T-helper 2 cell treated with Interferon-gamma antibody and Interleukin-4, amounts not matched to agents 5 μg/mL and 100 μg/mL, for 36 hours (primary cell): Measurements from ENCODE around the gene TSPYL4.

Source experiments
- DNase-seq: peaks from one replicate; pipeline ENCODE4 v3.0.0; 2021; ENCODE audit warnings: low spot score
- H3K27ac Mint-ChIP-seq: one replicate; pipeline ENCODE4 v1.8.0; 2021; ENCODE audit warnings: mild to moderate bottlenecking, mixed read lengths
- H3K27me3 Mint-ChIP-seq: one replicate; pipeline ENCODE4 v1.8.0; 2021; ENCODE audit warnings: low read depth, mixed read lengths
- H3K36me3 Mint-ChIP-seq: one replicate; pipeline ENCODE4 v1.8.0; 2021; ENCODE audit warnings: low read depth, mixed read lengths
- H3K4me1 Mint-ChIP-seq: one replicate; pipeline ENCODE4 v1.8.0; 2021; ENCODE audit warnings: low read depth, mixed read lengths
- H3K4me3 Mint-ChIP-seq: one replicate; pipeline ENCODE4 v1.8.0; 2022; ENCODE audit warnings: mild to moderate bottlenecking, moderate library complexity, mixed read lengths
- H3K9me3 Mint-ChIP-seq: one replicate; pipeline ENCODE4 v1.8.0; 2021; ENCODE audit warnings: mixed read lengths

The TSPYL4 gene

DNA sequence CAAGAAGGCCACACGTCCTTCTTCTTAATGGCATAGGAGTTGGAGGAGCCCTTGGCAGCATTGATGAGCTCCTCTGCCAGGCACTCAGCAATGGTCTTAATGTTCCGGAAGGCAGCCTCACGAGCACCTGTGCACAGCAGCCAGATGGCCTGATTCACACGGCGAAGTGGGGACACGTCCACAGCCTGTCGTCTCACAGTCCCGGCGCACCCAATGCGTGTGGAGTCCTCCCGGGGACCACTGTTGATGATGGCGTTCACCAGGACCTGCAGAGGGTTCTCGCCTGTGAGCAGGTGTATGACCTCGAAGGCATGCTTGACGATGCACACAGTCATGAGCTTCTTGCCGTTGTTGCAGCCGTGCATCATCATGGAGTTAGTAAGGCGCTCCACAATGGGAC, 4.6 kb upstream of the TSPYL4 start:
- Mint-ChIP-seq H3K27ac (no peak overlapping the region), H3K9me3 (peaks cover 10% of the 10 kb centered on the region)

DNA sequence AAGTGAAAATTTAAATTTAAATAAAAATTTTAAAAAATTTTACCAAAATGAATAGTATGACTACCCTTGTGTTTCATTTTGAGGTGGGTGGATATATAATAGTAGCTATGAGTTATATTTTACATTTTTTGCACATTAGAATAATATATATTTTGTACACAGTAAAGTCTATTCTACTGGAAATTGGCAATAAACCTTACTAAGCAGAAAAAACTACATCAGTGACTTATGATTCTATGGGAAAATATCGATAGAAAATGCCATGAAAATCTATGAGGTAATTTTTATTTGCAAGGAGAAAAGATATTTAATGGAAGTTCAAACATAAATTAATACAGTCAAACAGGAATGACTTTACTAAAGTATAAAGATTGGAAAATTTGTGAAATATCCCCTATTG, 2.8 kb upstream of the TSPYL4 start:
- Mint-ChIP-seq H3K4me1 (peaks cover 11% of the 10 kb centered on the region), H3K4me3 (no peak overlapping the region), H3K27ac (no peak overlapping the region), H3K36me3 (peaks cover 9% of the 10 kb centered on the region), H3K9me3 (no peaks in the 10 kb centered on the region), H3K27me3 (no peaks in the 10 kb centered on the region)
- DNase-seq: no peak

More for the DNA sequence above, 4.6 kb upstream of the TSPYL4 start:
- H3K4me1 Mint-ChIP-seq: peaks cover 2% of the 10 kb centered on the region
- no peak overlapping the region for H3K4me3 Mint-ChIP-seq
- DNase-seq: no peak
- H3K36me3 Mint-ChIP-seq: no peaks in the 10 kb centered on the region
- no peaks in the 10 kb centered on the region for H3K27me3 Mint-ChIP-seq

DNA sequence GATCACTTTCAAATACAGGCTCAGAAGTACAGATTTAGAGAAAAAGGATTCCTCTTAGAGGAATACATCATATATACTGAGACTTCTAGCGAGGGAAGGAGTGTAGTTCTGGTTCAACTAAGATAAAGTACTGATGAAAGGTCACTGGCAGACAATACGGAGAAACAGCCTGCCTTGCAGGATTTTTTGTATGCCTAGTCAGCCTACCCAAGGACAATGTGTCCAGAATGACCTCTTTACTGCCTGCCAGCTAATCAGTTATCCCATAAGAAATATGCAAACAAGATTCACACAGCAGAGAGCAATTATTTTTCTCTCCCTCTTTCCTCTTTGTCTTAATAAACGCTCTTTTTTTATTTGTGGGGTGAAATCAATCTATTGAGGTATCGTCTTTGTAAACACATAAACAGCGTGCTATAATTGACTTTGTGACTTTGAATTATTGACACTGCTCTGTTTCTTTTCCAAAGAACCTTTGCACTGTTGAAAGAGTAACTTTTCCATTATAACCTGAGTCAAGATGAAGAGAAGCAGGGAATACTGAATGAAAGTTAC, 1.4 kb upstream of the TSPYL4 start:
- no peaks in the 10 kb centered on the region for H3K27me3 Mint-ChIP-seq
- no peaks in the 10 kb centered on the region for H3K9me3 Mint-ChIP-seq
- no peak overlapping the region for H3K4me3 Mint-ChIP-seq
- H3K27ac Mint-ChIP-seq: no peak overlapping the region
- no peak for DNase-seq
- peaks cover 24% of the 10 kb centered on the region for H3K4me1 Mint-ChIP-seq
- H3K36me3 Mint-ChIP-seq: peaks cover 16% of the 10 kb centered on the region

DNA sequence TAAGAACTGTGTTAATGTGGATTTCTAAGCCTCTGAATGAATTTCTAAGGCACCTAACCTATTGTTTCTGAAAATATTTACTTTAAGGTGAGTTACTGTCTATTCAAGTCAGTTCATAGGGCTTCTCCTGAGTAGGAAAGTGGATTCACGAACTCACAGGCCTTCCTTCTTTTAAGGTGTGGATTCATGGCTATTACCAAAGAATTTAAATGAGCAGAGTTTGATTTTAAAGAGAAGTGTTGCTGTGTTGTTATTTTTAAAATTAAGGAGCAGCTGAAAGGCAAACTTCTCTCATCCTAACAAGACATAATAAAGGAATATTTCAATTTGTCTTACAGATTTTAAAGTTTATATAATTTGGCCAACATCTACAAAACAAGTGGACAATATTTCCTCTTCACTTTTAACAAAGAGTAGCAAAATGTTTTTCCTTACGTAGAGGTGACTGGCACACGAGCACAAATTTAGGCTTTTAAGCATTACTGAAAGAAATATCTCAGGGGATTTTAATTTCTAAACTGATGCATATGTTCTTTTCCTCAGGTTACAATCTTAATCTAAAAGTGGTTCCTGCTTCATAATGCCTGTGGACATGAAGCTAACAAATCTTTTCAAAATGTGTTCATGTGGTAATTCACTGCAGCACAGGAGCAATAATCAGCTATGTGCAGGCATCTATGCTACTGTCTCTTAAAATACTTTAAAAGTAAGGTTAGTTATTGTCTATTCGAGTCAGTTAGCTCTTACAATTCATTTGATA, 602 bp upstream of the TSPYL4 start:
- peaks cover 25% of the 10 kb centered on the region for H3K4me1 Mint-ChIP-seq
- H3K36me3 Mint-ChIP-seq: peaks cover 16% of the 10 kb centered on the region
- no peaks in the 10 kb centered on the region for H3K27me3 Mint-ChIP-seq
- no peak for DNase-seq
- no peak overlapping the region for H3K4me3 Mint-ChIP-seq
- H3K27ac Mint-ChIP-seq: no peak overlapping the region
- no peaks in the 10 kb centered on the region for H3K9me3 Mint-ChIP-seq

DNA sequence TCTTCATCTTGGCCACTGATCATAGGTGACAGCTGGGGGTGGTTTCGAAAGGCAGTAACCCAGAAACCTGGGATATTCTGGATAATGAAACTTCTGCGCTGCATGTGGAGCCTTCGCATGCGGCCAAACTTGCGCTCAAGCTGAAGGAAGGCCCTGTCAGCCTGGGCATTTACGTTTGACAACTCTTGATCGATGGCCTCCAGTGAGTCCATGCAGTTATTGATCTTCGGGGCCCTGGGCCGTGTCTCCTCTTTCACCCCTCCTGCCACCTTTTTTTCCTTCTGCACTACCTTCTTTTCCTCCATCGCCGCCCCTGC, 729 bp downstream of the TSPYL4 start:
- H3K27ac Mint-ChIP-seq: no peak overlapping the region
- no peak for DNase-seq
- no peaks in the 10 kb centered on the region for H3K9me3 Mint-ChIP-seq
- peaks cover 33% of the 10 kb centered on the region for H3K4me1 Mint-ChIP-seq
- peaks cover 19% of the 10 kb centered on the region for H3K36me3 Mint-ChIP-seq
- no peaks in the 10 kb centered on the region for H3K27me3 Mint-ChIP-seq
- no peak overlapping the region for H3K4me3 Mint-ChIP-seq

DNA sequence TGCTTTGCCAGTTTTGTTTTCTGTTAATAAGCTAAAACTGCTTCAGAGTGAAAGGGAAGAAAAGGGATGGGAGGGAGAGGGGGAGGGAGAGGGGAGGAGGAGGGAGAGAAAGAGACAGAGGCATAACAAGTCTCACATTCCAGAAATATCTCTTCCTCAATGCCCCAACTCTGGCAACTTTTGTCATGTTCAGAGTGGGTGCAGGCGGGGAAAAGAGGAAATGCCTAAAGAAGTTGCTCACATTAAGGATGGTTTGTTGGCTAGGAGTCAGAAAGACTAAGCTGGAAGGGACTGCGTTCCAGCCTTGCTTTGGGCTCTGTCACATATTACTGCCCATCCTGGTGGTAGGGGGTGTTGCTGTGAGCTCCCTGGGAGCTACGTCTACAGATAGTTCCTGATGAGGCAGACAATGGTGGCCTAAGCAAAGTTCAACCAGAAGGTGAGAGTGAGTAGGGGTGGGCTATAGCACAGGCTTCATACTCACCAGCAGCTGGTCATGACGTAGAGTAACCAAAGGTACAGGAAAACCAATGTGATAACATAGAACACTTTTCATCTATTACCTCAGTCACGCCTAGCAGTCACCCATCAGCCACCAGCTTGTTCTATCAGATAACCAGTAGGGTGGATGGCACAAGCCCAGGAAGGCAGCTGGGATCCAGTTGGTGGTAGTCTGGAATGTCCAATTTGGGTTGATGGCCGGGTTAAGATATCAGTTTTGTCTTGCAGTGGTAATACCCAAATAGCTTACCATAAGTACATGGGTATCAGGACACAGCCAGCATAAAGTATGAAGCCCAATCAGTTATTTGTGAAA, 2.1 kb downstream of the TSPYL4 start:
- Mint-ChIP-seq H3K36me3 (peaks cover 19% of the 10 kb centered on the region), H3K4me3 (peak overlapping the region; percentile 42), H3K27me3 (no peaks in the 10 kb centered on the region), H3K9me3 (no peaks in the 10 kb centered on the region), H3K4me1 (peaks cover 34% of the 10 kb centered on the region), H3K27ac (peak overlapping the region; percentile 75)
- DNase-seq: no peak

DNA sequence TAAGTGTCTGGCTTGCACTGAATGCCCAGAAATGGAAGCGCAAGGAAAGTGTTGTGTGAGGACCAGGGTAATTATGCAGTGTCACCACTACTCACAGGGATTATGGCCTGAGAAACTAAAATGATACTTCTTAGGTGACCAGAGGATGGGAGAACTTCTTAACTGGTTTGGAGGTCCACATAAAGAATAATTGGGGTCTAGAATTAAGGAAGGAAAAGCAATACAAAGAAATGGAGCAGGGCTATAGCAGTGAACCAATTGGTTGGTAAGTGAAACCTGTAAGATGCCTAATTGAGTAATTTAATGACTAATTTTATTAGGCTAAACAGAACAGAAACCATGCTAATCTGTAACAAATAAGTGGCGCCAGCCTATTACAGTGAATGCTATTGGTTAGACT, 5.3 kb downstream of the TSPYL4 start:
- H3K36me3 Mint-ChIP-seq: peaks cover 19% of the 10 kb centered on the region
- H3K27me3 Mint-ChIP-seq: no peaks in the 10 kb centered on the region
- no peak overlapping the region for H3K4me3 Mint-ChIP-seq
- DNase-seq: no peak
- peaks cover 34% of the 10 kb centered on the region for H3K4me1 Mint-ChIP-seq
- H3K27ac Mint-ChIP-seq: no peak overlapping the region
- H3K9me3 Mint-ChIP-seq: no peaks in the 10 kb centered on the region

DNA sequence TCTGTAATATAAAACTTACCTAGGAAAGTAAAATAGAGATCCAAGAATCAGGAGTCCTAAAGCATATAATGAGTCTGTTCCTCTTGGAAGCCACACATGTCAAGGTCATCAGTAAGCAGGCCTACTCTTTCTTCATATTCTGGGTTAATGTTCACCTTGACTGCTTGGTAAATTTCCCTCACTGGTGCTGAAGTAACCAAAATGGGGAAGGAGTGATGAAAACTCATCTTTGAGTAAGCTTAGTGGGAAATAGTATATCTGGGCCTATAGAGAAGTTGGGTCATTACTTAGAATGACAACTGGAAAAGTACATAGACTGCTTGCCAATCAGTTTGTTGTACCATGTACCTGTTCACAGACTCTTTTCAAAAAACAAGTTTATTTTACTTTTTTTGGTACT, 6.6 kb downstream of the TSPYL4 start:
- Mint-ChIP-seq H3K36me3 (peaks cover 16% of the 10 kb centered on the region), H3K27me3 (no peaks in the 10 kb centered on the region), H3K27ac (no peak overlapping the region), H3K9me3 (no peaks in the 10 kb centered on the region), H3K4me3 (no peak overlapping the region), H3K4me1 (peaks cover 31% of the 10 kb centered on the region)
- no peak for DNase-seq

DNA sequence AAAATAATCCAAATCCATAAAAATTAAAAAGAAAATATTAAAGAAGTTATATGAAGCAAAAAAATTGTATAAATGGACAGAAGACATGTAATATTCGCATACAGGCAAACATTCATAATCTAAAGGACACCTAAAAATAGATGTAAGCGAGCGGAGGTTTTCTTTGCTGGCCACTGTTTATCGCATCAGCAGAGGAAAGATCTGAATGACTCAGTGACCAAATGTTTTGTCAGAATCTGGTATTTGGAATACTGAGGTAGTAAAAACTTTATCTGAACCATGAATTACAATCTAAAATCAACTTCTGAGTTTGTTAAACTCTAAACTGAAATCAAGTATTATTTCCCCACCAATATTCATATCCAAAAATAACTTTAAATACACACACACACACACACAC, 7.8 kb downstream of the TSPYL4 start:
- no peaks in the 10 kb centered on the region for H3K27me3 Mint-ChIP-seq
- peaks cover 6% of the 10 kb centered on the region for H3K36me3 Mint-ChIP-seq
- H3K4me3 Mint-ChIP-seq: no peak overlapping the region
- no peak for DNase-seq
- no peaks in the 10 kb centered on the region for H3K9me3 Mint-ChIP-seq
- H3K27ac Mint-ChIP-seq: no peak overlapping the region
- peaks cover 19% of the 10 kb centered on the region for H3K4me1 Mint-ChIP-seq

DNA sequence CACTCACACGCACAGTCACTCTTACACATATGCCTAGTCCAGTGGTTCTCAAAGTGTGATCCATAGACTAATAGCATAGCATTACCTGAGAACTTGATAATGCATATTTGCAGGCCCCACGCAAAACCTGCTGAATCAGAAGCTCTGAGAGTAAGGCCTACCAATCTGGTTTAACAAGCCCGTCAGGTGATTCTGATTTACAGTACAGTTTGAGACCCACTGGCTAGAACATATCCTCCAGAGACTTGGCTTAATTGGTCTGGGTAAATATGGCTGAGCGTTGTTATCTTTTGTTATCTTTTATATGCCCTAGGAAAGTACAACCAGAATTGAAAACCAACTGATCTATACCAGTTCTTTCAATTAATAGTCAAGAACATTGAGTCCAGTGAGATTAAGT, 9.6 kb downstream of the TSPYL4 start:
- no peak overlapping the region for H3K27ac Mint-ChIP-seq
- H3K4me1 Mint-ChIP-seq: peaks cover 9% of the 10 kb centered on the region
- H3K4me3 Mint-ChIP-seq: no peak overlapping the region
- no peaks in the 10 kb centered on the region for H3K27me3 Mint-ChIP-seq
- H3K9me3 Mint-ChIP-seq: no peaks in the 10 kb centered on the region
- DNase-seq: no peak
- H3K36me3 Mint-ChIP-seq: peaks cover 3% of the 10 kb centered on the region

DNA sequence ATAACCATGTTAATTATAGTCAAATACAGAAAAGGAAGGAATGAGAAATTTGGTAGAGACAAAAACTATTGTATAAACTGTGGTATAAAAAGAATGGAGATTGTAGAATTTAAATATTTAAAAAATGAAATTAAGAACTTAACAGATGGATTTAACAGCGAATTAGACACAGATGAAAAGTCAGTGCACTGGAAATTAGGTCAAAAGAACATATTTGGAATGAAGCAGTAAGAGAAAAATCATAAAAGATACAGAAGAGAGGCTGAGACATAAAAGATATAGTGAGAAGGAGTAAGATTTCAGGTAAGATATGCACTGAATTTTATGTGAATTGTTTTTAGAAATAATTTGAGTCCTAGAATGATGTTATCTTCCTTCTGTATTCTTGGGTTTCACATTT, 14.0 kb downstream of the TSPYL4 start:
- no peaks in the 10 kb centered on the region for H3K4me1 Mint-ChIP-seq
- H3K9me3 Mint-ChIP-seq: no peaks in the 10 kb centered on the region
- no peaks in the 10 kb centered on the region for H3K27me3 Mint-ChIP-seq
- no peak overlapping the region for H3K4me3 Mint-ChIP-seq
- no peak for DNase-seq
- H3K36me3 Mint-ChIP-seq: peaks cover 4% of the 10 kb centered on the region
- no peak overlapping the region for H3K27ac Mint-ChIP-seq

DNA sequence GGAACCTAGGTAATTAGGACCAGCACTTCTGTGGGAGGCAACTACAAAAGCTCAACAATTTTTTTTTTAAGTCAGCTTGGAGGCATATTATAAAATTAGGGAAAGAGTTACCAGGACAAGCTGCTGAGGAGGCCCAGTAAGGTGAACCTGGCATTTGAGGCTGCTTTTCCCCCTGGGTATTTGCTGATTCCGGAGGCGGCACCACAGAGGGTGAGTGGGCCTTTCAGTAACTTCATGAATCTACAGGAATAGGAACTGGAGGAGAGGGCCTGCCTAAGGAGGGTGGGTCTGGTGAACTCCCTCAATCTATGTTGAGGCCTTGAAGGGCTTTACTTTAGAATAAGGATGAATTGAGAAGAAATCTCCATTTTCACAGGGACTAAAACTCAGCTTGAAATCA, 14.6 kb downstream of the TSPYL4 start:
- H3K27ac Mint-ChIP-seq: no peak overlapping the region
- H3K36me3 Mint-ChIP-seq: peaks cover 4% of the 10 kb centered on the region
- no peaks in the 10 kb centered on the region for H3K9me3 Mint-ChIP-seq
- DNase-seq: no peak
- no peaks in the 10 kb centered on the region for H3K27me3 Mint-ChIP-seq
- no peak overlapping the region for H3K4me3 Mint-ChIP-seq
- H3K4me1 Mint-ChIP-seq: no peaks in the 10 kb centered on the region

DNA sequence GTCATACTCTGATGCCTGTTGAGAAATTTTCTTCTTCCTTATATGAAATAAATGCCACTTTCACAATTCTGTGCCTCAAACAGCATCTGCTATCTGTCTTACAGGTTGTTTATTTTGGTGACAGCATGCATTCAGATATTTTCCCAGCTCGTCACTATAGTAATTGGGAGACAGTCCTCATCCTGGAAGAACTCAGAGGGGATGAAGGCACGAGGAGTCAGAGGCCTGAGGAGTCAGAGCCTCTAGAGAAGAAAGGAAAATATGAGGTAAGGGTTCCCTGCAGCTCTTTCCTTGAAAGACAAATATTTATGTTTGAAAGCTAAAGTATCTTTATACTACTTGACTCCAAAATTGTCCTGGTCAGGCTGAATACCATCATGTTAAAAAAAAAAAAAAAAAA, 15.8 kb downstream of the TSPYL4 start:
- H3K27ac Mint-ChIP-seq: no peak overlapping the region
- peaks cover 4% of the 10 kb centered on the region for H3K36me3 Mint-ChIP-seq
- H3K4me3 Mint-ChIP-seq: no peak overlapping the region
- H3K9me3 Mint-ChIP-seq: no peaks in the 10 kb centered on the region
- H3K4me1 Mint-ChIP-seq: no peaks in the 10 kb centered on the region
- no peaks in the 10 kb centered on the region for H3K27me3 Mint-ChIP-seq
- no peak for DNase-seq

DNA sequence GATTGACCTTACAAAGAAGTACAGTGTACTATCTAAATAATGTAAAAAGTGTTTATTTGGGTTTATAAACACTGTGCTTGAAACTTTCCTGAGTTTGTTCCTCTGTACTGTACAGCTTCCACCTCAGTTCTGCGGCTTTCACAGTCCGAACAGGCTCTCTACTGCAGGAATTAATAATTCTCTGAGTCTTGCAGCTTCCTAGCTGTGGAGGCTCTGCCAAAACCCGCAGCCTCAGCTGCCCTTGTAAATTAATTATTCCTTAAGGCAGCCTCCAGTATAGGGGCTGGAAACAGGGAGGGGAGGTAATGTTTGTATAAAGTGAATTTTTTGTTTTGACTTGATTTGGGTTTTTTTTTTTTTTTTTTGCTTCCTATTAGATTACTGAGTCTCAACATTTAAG, 19.2 kb downstream of the TSPYL4 start:
- Mint-ChIP-seq H3K4me3 (no peak overlapping the region), H3K4me1 (no peaks in the 10 kb centered on the region), H3K36me3 (peaks cover 4% of the 10 kb centered on the region), H3K27ac (no peak overlapping the region), H3K9me3 (no peaks in the 10 kb centered on the region), H3K27me3 (no peaks in the 10 kb centered on the region)
- DNase-seq: no peak
